HEK293T (cell line): ENCODE results near the gene PLA2G4B.

ENCODE experiments used
- CTCF ChIA-PET: fragments of 350-600 bp; formaldehyde crosslinking; extraction: SDS; loops from one replicate; lab custom pipeline; 2021; ENCODE audit warnings: antibody characterized with exemption, inconsistent platforms; lab: Yijun Ruan, JAX
- POLR2A ChIA-PET: fragments of 350-600 bp; formaldehyde crosslinking; extraction: SDS; loops from one replicate; lab custom pipeline; 2020; ENCODE audit warnings: antibody characterized with exemption, inconsistent platforms; lab: Yijun Ruan, JAX
- DNase-seq: peaks from one replicate; pipeline ENCODE4 v3.0.0; 2012; ENCODE audit warnings: mixed read lengths; ENCODE audit errors: extremely low spot score
- ARNT ChIP-seq: fragments of 450-650 bp; IDR thresholded peaks from 2 replicates; pipeline ENCODE4 v1.6.1; 2017; ENCODE audit warnings: mild to moderate bottlenecking
- BHLHE40 ChIP-seq: fragments of 450-650 bp; IDR thresholded peaks from 2 replicates; pipeline ENCODE4 v1.6.1; 2016; ENCODE audit warnings: mild to moderate bottlenecking, moderate library complexity, borderline replicate concordance
- CTBP1 ChIP-seq: fragments of 450-650 bp; IDR thresholded peaks from 2 replicates; pipeline ENCODE4 v1.6.1; 2016; ENCODE audit warnings: borderline replicate concordance
- ELF4 ChIP-seq: fragments of 450-650 bp; IDR thresholded peaks from 2 replicates; pipeline ENCODE4 v1.6.1; 2017; ENCODE audit warnings: antibody characterized with exemption
- FOXA1 ChIP-seq: fragments of 450-650 bp; IDR thresholded peaks from 2 replicates; pipeline ENCODE4 v1.6.1; 2016; ENCODE audit warnings: mild to moderate bottlenecking
- FOXK2 ChIP-seq: fragments of 450-650 bp; IDR thresholded peaks from 2 replicates; pipeline ENCODE4 v1.6.1; 2016; ENCODE audit warnings: mild to moderate bottlenecking
- FOXM1 ChIP-seq: fragments of 450-650 bp; IDR thresholded peaks from 2 replicates; pipeline ENCODE4 v1.6.1; 2017; ENCODE audit warnings: mild to moderate bottlenecking, borderline replicate concordance
- HDGF ChIP-seq: fragments of 450-650 bp; IDR thresholded peaks from 2 replicates; pipeline ENCODE4 v1.6.1; 2017; ENCODE audit warnings: antibody characterized with exemption, borderline replicate concordance
- L3MBTL2 ChIP-seq: fragments of 450-650 bp; conservative IDR thresholded peaks from 2 replicates; pipeline ENCODE4 v1.6.1; 2016; ENCODE audit warnings: mild to moderate bottlenecking
- LEF1 ChIP-seq: fragments of 450-650 bp; IDR thresholded peaks from 2 replicates; pipeline ENCODE4 v1.6.1; 2017; ENCODE audit warnings: mild to moderate bottlenecking, borderline replicate concordance
- NFRKB ChIP-seq: fragments of 450-650 bp; IDR thresholded peaks from 2 replicates; pipeline ENCODE4 v1.6.1; 2016; ENCODE audit warnings: mild to moderate bottlenecking, moderate library complexity
- PKNOX1 ChIP-seq: fragments of 450-650 bp; IDR thresholded peaks from 2 replicates; pipeline ENCODE4 v1.6.1; 2016
- SP1 ChIP-seq: fragments of 450-650 bp; IDR thresholded peaks from 2 replicates; pipeline ENCODE4 v1.6.1; 2017
- SUZ12 ChIP-seq: fragments of 450-650 bp; IDR thresholded peaks from 2 replicates; pipeline ENCODE4 v1.6.1; 2016; ENCODE audit warnings: mild to moderate bottlenecking
- TARDBP ChIP-seq: fragments of 450-650 bp; IDR thresholded peaks from 2 replicates; pipeline ENCODE4 v1.6.1; 2016
- ZNF384 ChIP-seq: fragments of 450-650 bp; IDR thresholded peaks from 2 replicates; pipeline ENCODE4 v1.6.1; 2016

The PLA2G4B gene

GRCh38 chr15:41885841-41886240 is 47.2 kb downstream of the PLA2G4B start:
- CTCF ChIA-PET: no interaction called here
- TF ChIP-seq NFRKB (no peak), PKNOX1 (no peak), HDGF (no peak), SP1 (no peak), SUZ12 (no peak), BHLHE40 (no peak), FOXK2 (no peak)
- POLR2A ChIA-PET: no interaction called here
- no peak for DNase-seq

- no peak for DNase-seq
- POLR2A ChIA-PET: no interaction called here
- TF ChIP-seq LEF1 (no peak), TARDBP (no peak), PKNOX1 (no peak), HDGF (no peak), ARNT (no peak), BHLHE40 (no peak), SUZ12 (no peak), FOXA1 (no peak), ELF4 (no peak), ZNF384 (no peak), FOXK2 (no peak), FOXM1 (no peak), L3MBTL2 (no peak), CTBP1 (no peak), SP1 (no peak), NFRKB (no peak)
- CTCF ChIA-PET: interaction anchor here (0.6 kb wide), 1 partner anchor 200 kb away, joined by 5 read pairs; no protein-coding TSS in a partner anchor
Measured at GRCh38 chr15:41886741-41887140, 48.1 kb downstream of the PLA2G4B start.

GRCh38 chr15:41887161-41887560 is 48.5 kb downstream of the PLA2G4B start:
- ChIA-PET CTCF (interaction anchor here (0.6 kb wide), 1 partner anchor 199 kb away, joined by 5 read pairs; no protein-coding TSS in a partner anchor), POLR2A (no interaction called here)

GRCh38 chr15:41887893-41888292 is 49.2 kb downstream of the PLA2G4B start:
- POLR2A ChIA-PET: no interaction called here
- no peak for DNase-seq
- CTCF ChIA-PET: interaction anchor here (1.3 kb wide), 1 partner anchor 17 kb away, joined by 3 read pairs; no protein-coding TSS in a partner anchor
- no peak for TF ChIP-seq HDGF

More at GRCh38 chr15:41887161-41887560, 48.5 kb downstream of the PLA2G4B start:
- TF ChIP-seq ELF4 (no peak), HDGF (no peak), SP1 (no peak)
- DNase-seq: no peak

- POLR2A ChIA-PET: no interaction called here
Measured at GRCh38 chr15:41888662-41889253, 50.1 kb downstream of the PLA2G4B start.

GRCh38 chr15:41890050-41890690 is 51.5 kb downstream of the PLA2G4B start:
- DNase-seq: no peak
- ChIA-PET CTCF (no interaction called here), POLR2A (no interaction called here)
- TF ChIP-seq LEF1: no peak
- no peak for TF ChIP-seq HDGF
- no peak for TF ChIP-seq CTBP1
- TF ChIP-seq ZNF384: no peak
- no peak for TF ChIP-seq SP1
- TF ChIP-seq SUZ12: no peak

More at GRCh38 chr15:41888662-41889253, 50.1 kb downstream of the PLA2G4B start:
- CTCF ChIA-PET: interaction anchor here (1.3 kb wide), 1 partner anchor 16 kb away, joined by 3 read pairs; no protein-coding TSS in a partner anchor
- TF ChIP-seq LEF1 (no peak), ARNT (no peak), SP1 (no peak), FOXA1 (no peak), BHLHE40 (no peak), CTBP1 (no peak), PKNOX1 (no peak), ZNF384 (no peak), FOXM1 (no peak), L3MBTL2 (no peak)
- DNase-seq: no peak
